Nephron progenitor cell (in vitro differentiated cells): Measurements from ENCODE around the gene HPD.

Experiments used
- DNase-seq: peaks from one replicate; pipeline ENCODE4 v3.0.0; 2021
- H3K27ac Mint-ChIP-seq: 2 replicates; pipeline ENCODE4 v1.8.0; 2021; ENCODE audit warnings: mild to moderate bottlenecking, moderate library complexity, mixed read lengths
- H3K27me3 Mint-ChIP-seq: 2 replicates; pipeline ENCODE4 v1.8.0; 2021; ENCODE audit warnings: mild to moderate bottlenecking, low read depth, mixed read lengths; ENCODE audit not compliant: poor library complexity
- H3K36me3 Mint-ChIP-seq: 2 replicates; pipeline ENCODE4 v1.8.0; 2021; ENCODE audit warnings: low read depth, mixed read lengths
- H3K4me1 Mint-ChIP-seq: 2 replicates; pipeline ENCODE4 v1.8.0; 2021; ENCODE audit warnings: mixed read lengths
- H3K4me3 Mint-ChIP-seq: 2 replicates; pipeline ENCODE4 v1.8.0; 2021; ENCODE audit warnings: mild to moderate bottlenecking, moderate library complexity, mixed read lengths
- H3K9me3 Mint-ChIP-seq: 2 replicates; pipeline ENCODE4 v1.8.0; 2021; ENCODE audit warnings: mild to moderate bottlenecking, moderate library complexity, mixed read lengths
- CTCF ChIP-seq: fragments of 200-600 bp; sonication (generic); IDR thresholded peaks from 2 replicates; pipeline ENCODE4 v1.5.0; 2021; ENCODE audit warnings: antibody characterized with exemption

Gene HPD

GRCh38 chr12:121822393-121823100, 36.1 kb downstream of the HPD start:
- H3K27ac Mint-ChIP-seq, result no peak overlapping the region
- TF ChIP-seq CTCF, result no peak
- H3K36me3 Mint-ChIP-seq, result peaks cover 35% of the 10 kb centered on the region
- no peak overlapping the region for H3K4me3 Mint-ChIP-seq
- H3K4me1 Mint-ChIP-seq, result no peaks in the 10 kb centered on the region
- H3K9me3 Mint-ChIP-seq, result no peaks in the 10 kb centered on the region
- DNase-seq, result no peak
- H3K27me3 Mint-ChIP-seq, result peaks cover 8% of the 10 kb centered on the region

DNA sequence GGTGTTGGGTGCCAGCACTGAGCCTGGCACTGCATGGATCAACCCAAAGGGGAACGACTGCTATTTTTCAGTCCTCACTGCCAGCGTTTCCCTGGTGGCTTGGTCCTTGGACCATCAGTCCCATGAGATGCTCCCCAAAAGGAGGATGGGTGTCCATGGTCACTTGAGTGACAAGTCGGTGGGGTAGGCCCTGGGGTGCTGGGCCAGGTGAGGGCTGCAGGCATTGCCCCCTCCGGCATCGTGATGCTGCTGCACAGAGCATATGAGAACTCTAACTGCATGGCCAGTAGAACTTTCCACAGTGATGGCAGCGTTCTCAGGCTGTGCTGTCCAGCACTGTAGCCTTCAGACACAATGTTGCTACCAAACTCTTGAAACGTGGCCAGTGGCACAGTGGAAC, 38.6 kb downstream of the HPD start:
- DNase-seq, result no peak

GRCh38 chr12:121819212-121819949, 39.3 kb downstream of the HPD start:
- Mint-ChIP-seq H3K9me3 (no peaks in the 10 kb centered on the region), H3K27ac (no peak overlapping the region), H3K4me3 (no peak overlapping the region), H3K4me1 (no peaks in the 10 kb centered on the region), H3K27me3 (peaks cover 5% of the 10 kb centered on the region), H3K36me3 (peaks cover 33% of the 10 kb centered on the region)
- TF ChIP-seq CTCF, result no peak
- no peak for DNase-seq

More for the DNA sequence above, 38.6 kb downstream of the HPD start:
- Mint-ChIP-seq H3K36me3 (peaks cover 33% of the 10 kb centered on the region), H3K9me3 (no peaks in the 10 kb centered on the region), H3K27me3 (peaks cover 5% of the 10 kb centered on the region), H3K4me3 (no peak overlapping the region), H3K4me1 (no peaks in the 10 kb centered on the region), H3K27ac (no peak overlapping the region)
- TF ChIP-seq CTCF, result no peak

DNA sequence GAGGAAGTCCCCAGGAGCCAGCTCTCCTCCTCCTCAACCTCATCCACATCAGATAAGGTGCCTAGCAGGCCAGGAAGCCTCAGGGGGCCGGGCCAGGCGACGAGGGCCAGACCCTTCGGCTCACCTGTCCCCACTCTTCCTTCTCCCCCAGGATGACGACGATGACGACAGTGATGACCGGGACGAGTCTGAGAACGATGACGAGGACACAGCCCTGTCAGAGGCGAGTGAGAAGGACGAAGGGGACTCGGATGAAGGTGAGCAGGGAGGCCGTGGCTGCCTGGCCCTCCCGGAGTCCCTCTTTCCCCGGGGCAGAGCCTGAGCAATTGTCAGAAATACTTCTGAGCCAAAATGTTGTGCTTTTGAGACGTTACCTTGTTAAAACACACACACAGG, 41.0 kb downstream of the HPD start:
- no peak for DNase-seq
- H3K27me3 Mint-ChIP-seq, result peaks cover 5% of the 10 kb centered on the region
- no peak for TF ChIP-seq CTCF
- no peak overlapping the region for H3K27ac Mint-ChIP-seq
- H3K36me3 Mint-ChIP-seq, result peaks cover 33% of the 10 kb centered on the region
- H3K9me3 Mint-ChIP-seq, result no peaks in the 10 kb centered on the region
- H3K4me3 Mint-ChIP-seq, result no peak overlapping the region
- peaks cover 12% of the 10 kb centered on the region for H3K4me1 Mint-ChIP-seq

GRCh38 chr12:121816925-121817647, 41.6 kb downstream of the HPD start:
- Mint-ChIP-seq H3K4me3 (no peak overlapping the region), H3K27ac (no peak overlapping the region), H3K36me3 (peaks cover 33% of the 10 kb centered on the region), H3K27me3 (peaks cover 5% of the 10 kb centered on the region), H3K9me3 (no peaks in the 10 kb centered on the region), H3K4me1 (peaks cover 16% of the 10 kb centered on the region)
- no peak for DNase-seq
- TF ChIP-seq CTCF, result no peak
